ENCODE data around the gene ST3GAL5. TPM values are rescaled to one million over a fixed set of nuclear protein-coding genes. Genes with fewer than 3 reads are reported as not detected.

Gene ST3GAL5
- total and polyA plus RNA-seq, 12 donors = 2.0 to 11.8 (median 3.8) TPM

- Histone ChIP-seq H3K4me1 (peaks cover 0 to 26% (median 0%) of the 10 kb centered on the region in 9 donors), H3K4me3 (no peak overlapping the region), H3K9me3 (no peaks in the 10 kb centered on the region), H3K36me3 (peaks cover 0 to 17% (median 0%) of the 10 kb centered on the region in 9 donors), H3K27me3 (no peaks in the 10 kb centered on the region), H3K27ac (no peak overlapping the region)
- WGBS, 2 donors = 88 to 93% methylated on average over 3 of the region's 3 CpGs
- DNase-seq = no peak
- intact Hi-C loops (cut with DNase I) = no loop called here
- no peak for TF ChIP-seq CTCF (IDR thresholded peaks at IDR 0.05)
- no peak for ATAC-seq
Observed at GRCh38 chr2:85866165-85866659, 22.6 kb downstream of the ST3GAL5 start.

GRCh38 chr2:85865539-85866164 lies 23.1 kb downstream of the ST3GAL5 start:
- Histone ChIP-seq H3K4me3 (no peak overlapping the region), H3K27me3 (no peaks in the 10 kb centered on the region), H3K9me3 (no peaks in the 10 kb centered on the region), H3K36me3 (peaks cover 0 to 21% (median 0%) of the 10 kb centered on the region in 9 donors), H3K4me1 (peaks cover 0 to 32% (median 0%) of the 10 kb centered on the region in 9 donors), H3K27ac (no peak overlapping the region)
- ATAC-seq = peak in 1 of 8 donors; percentile 30
- intact Hi-C loops (cut with DNase I) = no loop called here
- WGBS, 2 donors = 90 to 93% methylated on average over 6 of the region's 6 CpGs
- DNase-seq = no peak
- no peak for TF ChIP-seq CTCF (IDR thresholded peaks at IDR 0.05)

GRCh38 chr2:85864654-85865053 lies 24.1 kb downstream of the ST3GAL5 start:
- 88 to 94% methylated on average over 2 of the region's 2 CpGs for WGBS, 2 donors
- peaks cover 0 to 31% (median 0%) of the 10 kb centered on the region in 9 donors for H3K4me1 ChIP-seq
- no peak for TF ChIP-seq CTCF (IDR thresholded peaks at IDR 0.05)
- no peaks in the 10 kb centered on the region for H3K27me3 ChIP-seq
- intact Hi-C loops (cut with DNase I) = no loop called here
- no peak for ATAC-seq
- peaks cover 0 to 31% (median 0%) of the 10 kb centered on the region in 9 donors for H3K36me3 ChIP-seq
- no peak for DNase-seq
- no peak overlapping the region for H3K4me3 ChIP-seq
- H3K27ac ChIP-seq = no peak overlapping the region
- no peaks in the 10 kb centered on the region for H3K9me3 ChIP-seq

GRCh38 chr2:85862426-85862825 lies 26.4 kb downstream of the ST3GAL5 start:
- peaks cover 0 to 29% (median 0%) of the 10 kb centered on the region in 9 donors for H3K4me1 ChIP-seq
- no peak for TF ChIP-seq CTCF (IDR thresholded peaks at IDR 0.05)
- no peak for DNase-seq
- H3K9me3 ChIP-seq = no peaks in the 10 kb centered on the region
- intact Hi-C loops (cut with DNase I) = no loop called here
- 87 to 88% methylated on average over 5 of the region's 5 CpGs for WGBS, 2 donors
- ATAC-seq = no peak
- no peak overlapping the region for H3K4me3 ChIP-seq
- H3K27ac ChIP-seq = peak overlapping the region in 1 of 10 donors; percentile 61
- peaks cover 0 to 39% (median 0%) of the 10 kb centered on the region in 9 donors for H3K36me3 ChIP-seq
- H3K27me3 ChIP-seq = no peaks in the 10 kb centered on the region

Data from heart right ventricle (tissue), 16 donors.